ENCODE data around the gene PRSS36.

Gene PRSS36

GRCh38 chr16:31186930-31187807, 37.3 kb upstream of the PRSS36 start:
- no peak for TF ChIP-seq Cebpa-rat (IDR thresholded peaks at IDR 0.05)
- Histone ChIP-seq H3K36me3 (peaks cover 97 to 100% (median 100%) of the 10 kb centered on the region in 11 experiments), H3K27ac (peak overlapping the region in 1 of 11 experiments; percentile 12; a peak in 1 of 22 replicates), H3K9me3 (replicated peaks in 1 of 11) (no peaks in the 10 kb centered on the region), H3K4me2 (peak overlapping the region in 5 of 11 experiments; percentile 60 to 98 (median 82); a peak in 8 of 22 replicates), H3K4me3 (no peak overlapping the region), H4K20me1 (peaks cover 100% of the 10 kb centered on the region in 11 experiments), H3K9ac (peak overlapping the region in 2 of 11 experiments; percentile 11; a peak in 2 of 22 replicates), H3K27me3 (no peaks in the 10 kb centered on the region), H3K4me1 (peaks cover 16 to 100% (median 45%) of the 10 kb centered on the region in 10 experiments)

- peak overlapping the region in 2 of 11 experiments; percentile 10 to 57; a peak in 3 of 22 replicates for H3K9ac ChIP-seq
- no peaks in the 10 kb centered on the region for H3K27me3 ChIP-seq
- peak overlapping the region in 7 of 11 experiments; percentile 3 to 98 (median 62); a peak in 12 of 22 replicates for H3K4me2 ChIP-seq
- no peak overlapping the region for H3K4me3 ChIP-seq
- H4K20me1 ChIP-seq = peaks cover 100% of the 10 kb centered on the region in 11 experiments
- H3K27ac ChIP-seq = peak overlapping the region in 2 of 11 experiments; percentile 4 to 12; a peak in 3 of 22 replicates
- H3K9me3 ChIP-seq (replicated peaks in 1 of 11) = no peaks in the 10 kb centered on the region
- peaks cover 25 to 99% (median 52%) of the 10 kb centered on the region in 10 experiments for H3K4me1 ChIP-seq
- no peak for TF ChIP-seq Cebpa-rat (IDR thresholded peaks at IDR 0.05)
- peaks cover 94 to 100% (median 100%) of the 10 kb centered on the region in 11 experiments for H3K36me3 ChIP-seq
These were observed 36.3 kb upstream of the PRSS36 start for GRCh38 chr16:31186176-31186575.

- Histone ChIP-seq H3K4me2 (peak overlapping the region in 7 of 11 experiments; percentile 3 to 98 (median 62); a peak in 13 of 22 replicates), H3K4me1 (peaks cover 25 to 91% (median 52%) of the 10 kb centered on the region in 10 experiments), H3K9ac (peak overlapping the region in 3 of 11 experiments; percentile 39 to 57 (median 39); a peak in 6 of 22 replicates), H3K36me3 (peaks cover 87 to 97% (median 96%) of the 10 kb centered on the region in 11 experiments), H3K27ac (peak overlapping the region in 3 of 11 experiments; percentile 0 to 12 (median 3); a peak in 1 of 22 replicates), H4K20me1 (peaks cover 97 to 100% (median 100%) of the 10 kb centered on the region in 11 experiments), H3K4me3 (peak overlapping the region in 1 of 10 experiments; percentile 10; a peak in 1 of 20 replicates), H3K9me3 (replicated peaks in 1 of 11) (no peaks in the 10 kb centered on the region), H3K27me3 (no peaks in the 10 kb centered on the region)
- TF ChIP-seq Cebpa-rat (IDR thresholded peaks at IDR 0.05) = no peak
These were observed 35.5 kb upstream of the PRSS36 start for GRCh38 chr16:31185339-31185738.

- Histone ChIP-seq H3K27ac (peak overlapping the region in 2 of 11 experiments; percentile 0 to 12; a peak in 1 of 22 replicates), H3K4me1 (peaks cover 25 to 86% (median 52%) of the 10 kb centered on the region in 10 experiments), H3K27me3 (no peaks in the 10 kb centered on the region), H4K20me1 (peaks cover 93 to 99% (median 98%) of the 10 kb centered on the region in 11 experiments), H3K9me3 (replicated peaks in 1 of 11) (no peaks in the 10 kb centered on the region), H3K4me2 (peak overlapping the region in 6 of 11 experiments; percentile 23 to 98 (median 72); a peak in 11 of 22 replicates), H3K4me3 (no peak overlapping the region), H3K36me3 (peaks cover 82 to 92% (median 91%) of the 10 kb centered on the region in 11 experiments), H3K9ac (peak overlapping the region in 2 of 11 experiments; percentile 39 to 57; a peak in 3 of 22 replicates)
- no peak for TF ChIP-seq Cebpa-rat (IDR thresholded peaks at IDR 0.05)
These were observed 35.0 kb upstream of the PRSS36 start for GRCh38 chr16:31184888-31185287.

- peaks cover 32 to 80% (median 59%) of the 10 kb centered on the region in 10 experiments for H3K4me1 ChIP-seq
- H4K20me1 ChIP-seq = peaks cover 81 to 95% (median 86%) of the 10 kb centered on the region in 11 experiments
- peak overlapping the region in 10 of 11 experiments; percentile 41 to 99 (median 98); a peak in 13 of 22 replicates for H3K9ac ChIP-seq
- no peaks in the 10 kb centered on the region for H3K9me3 ChIP-seq (replicated peaks in 1 of 11)
- H3K27me3 ChIP-seq = no peaks in the 10 kb centered on the region
- no peak for TF ChIP-seq Cebpa-rat (IDR thresholded peaks at IDR 0.05)
- peak overlapping the region in 4 of 10 experiments; percentile 78 to 93 (median 90); a peak in 13 of 20 replicates for H3K4me3 ChIP-seq
- H3K27ac ChIP-seq = peak overlapping the region in 1 of 11 experiments; percentile 26; a peak in 1 of 22 replicates
- H3K36me3 ChIP-seq = peaks cover 71 to 81% (median 80%) of the 10 kb centered on the region in 11 experiments
- peak overlapping the region; percentile 88 to 98 (median 94); a peak in 21 of 22 replicates for H3K4me2 ChIP-seq
These were observed 33.9 kb upstream of the PRSS36 start for GRCh38 chr16:31183432-31184428.

GRCh38 chr16:31182391-31182790, 32.5 kb upstream of the PRSS36 start:
- Histone ChIP-seq H3K4me2 (peak overlapping the region; percentile 88 to 98 (median 94)), H3K36me3 (peaks cover 57 to 67% (median 66%) of the 10 kb centered on the region in 11 experiments), H3K4me1 (peaks cover 41 to 77% (median 69%) of the 10 kb centered on the region in 10 experiments), H3K9me3 (replicated peaks in 1 of 11) (no peaks in the 10 kb centered on the region), H3K4me3 (peak overlapping the region; percentile 71 to 97 (median 90)), H3K9ac (peak overlapping the region; percentile 96 to 99 (median 98)), H3K27ac (peak overlapping the region in 5 of 11 experiments; percentile 94 to 99 (median 98); a peak in 7 of 22 replicates), H3K27me3 (no peaks in the 10 kb centered on the region), H4K20me1 (peaks cover 68 to 88% (median 74%) of the 10 kb centered on the region in 11 experiments)
- TF ChIP-seq Cebpa-rat (IDR thresholded peaks at IDR 0.05) = no peak

GRCh38 chr16:31181102-31181830, 31.4 kb upstream of the PRSS36 start:
- peak overlapping the region; percentile 88 to 98 (median 94) for H3K4me2 ChIP-seq
- no peak for TF ChIP-seq Cebpa-rat (IDR thresholded peaks at IDR 0.05)
- no peaks in the 10 kb centered on the region for H3K9me3 ChIP-seq (replicated peaks in 1 of 11)
- H3K27me3 ChIP-seq = no peaks in the 10 kb centered on the region
- peak overlapping the region; percentile 96 to 99 (median 98) for H3K9ac ChIP-seq
- peak overlapping the region; percentile 94 to 99 (median 98); a peak in 21 of 22 replicates for H3K27ac ChIP-seq
- H4K20me1 ChIP-seq = peaks cover 57 to 77% (median 63%) of the 10 kb centered on the region in 11 experiments
- peaks cover 46 to 56% (median 55%) of the 10 kb centered on the region in 11 experiments for H3K36me3 ChIP-seq
- peak overlapping the region; percentile 71 to 97 (median 90) for H3K4me3 ChIP-seq
- peaks cover 52 to 77% (median 72%) of the 10 kb centered on the region in 10 experiments for H3K4me1 ChIP-seq
